IPS-11a (cell line): Measurements from ENCODE around the gene SPON1.
"Not testable (repeated sequence)": the region's sequence is repeated elsewhere in the genome, so short reads cannot be mapped to it uniquely, and the experiment has no call there.

Experiments used
- H3K4me3 ChIP-seq: one replicate; pipeline ENCODE4 v1.5.1; 2013; ENCODE audit warnings: low read depth, low read length, control low read depth

SPON1 gene

GRCh38 chr11:14029971-14030920 lies 67.7 kb downstream of the SPON1 start:
- no peak overlapping the region for H3K4me3 ChIP-seq

- H3K4me3 ChIP-seq, result not testable (repeated sequence)
Measured at GRCh38 chr11:14035526-14035925, 73.0 kb downstream of the SPON1 start.

- no peak overlapping the region for H3K4me3 ChIP-seq
Measured at GRCh38 chr11:14036469-14036868, 73.9 kb downstream of the SPON1 start.

GRCh38 chr11:14041040-14041439 lies 78.5 kb downstream of the SPON1 start:
- H3K4me3 ChIP-seq, result no peak overlapping the region

DNA sequence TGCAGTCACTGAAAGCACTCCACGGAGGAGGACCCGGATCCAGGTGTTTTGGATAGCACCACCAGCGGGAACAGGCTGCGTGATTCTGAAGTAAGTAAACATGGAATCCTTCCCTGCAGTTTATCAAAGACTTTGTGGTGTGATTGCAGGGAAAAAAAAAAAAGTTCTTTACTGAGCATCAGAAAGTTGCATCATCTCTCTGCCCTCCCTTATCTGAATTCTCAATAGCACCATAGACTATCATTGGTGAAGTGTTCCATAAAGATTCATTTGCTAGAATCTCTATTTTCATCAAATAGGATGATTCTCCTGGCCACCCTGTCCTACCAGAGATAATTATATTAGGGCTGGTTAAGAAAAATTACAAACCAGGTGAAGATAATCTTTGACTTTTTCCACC lies 79.0 kb downstream of the SPON1 start:
- H3K4me3 ChIP-seq, result no peak overlapping the region

DNA sequence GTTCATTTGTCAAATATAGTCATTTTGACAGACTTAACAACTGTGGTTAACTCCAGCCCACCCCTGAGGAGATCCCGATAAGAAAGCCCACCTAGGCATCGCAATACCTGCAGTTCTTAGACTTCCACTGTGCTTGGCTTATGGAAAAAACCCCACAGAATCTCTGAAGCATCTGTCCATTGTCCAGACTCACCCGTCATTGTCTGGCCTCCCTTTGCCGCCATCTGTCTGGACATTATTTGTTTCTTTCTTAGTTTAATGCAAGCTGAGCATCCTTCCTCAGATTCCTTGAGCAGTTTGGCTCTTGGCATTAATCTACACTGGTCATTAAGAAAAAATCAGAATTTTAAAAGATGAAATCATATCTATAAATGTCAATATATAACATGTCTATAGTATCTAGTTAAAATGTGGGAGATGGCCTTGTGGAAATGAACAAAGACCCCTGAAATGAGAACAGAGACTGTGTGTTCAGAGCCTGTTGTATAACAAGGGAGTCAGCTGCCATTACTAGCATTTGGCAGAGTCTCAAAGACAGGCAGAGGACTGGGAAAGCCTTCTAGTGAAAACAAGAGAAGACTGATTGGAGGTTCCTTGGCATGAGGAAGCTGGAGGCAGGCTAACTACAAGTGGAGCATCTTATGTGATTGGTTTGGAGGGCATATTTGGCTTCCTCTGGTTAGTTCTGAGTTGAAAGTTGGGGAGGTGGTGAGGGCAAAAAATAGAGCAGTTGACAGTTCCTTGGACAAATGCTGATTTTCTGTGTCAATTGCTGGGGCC lies 80.4 kb downstream of the SPON1 start:
- H3K4me3 ChIP-seq, result no peak overlapping the region

DNA sequence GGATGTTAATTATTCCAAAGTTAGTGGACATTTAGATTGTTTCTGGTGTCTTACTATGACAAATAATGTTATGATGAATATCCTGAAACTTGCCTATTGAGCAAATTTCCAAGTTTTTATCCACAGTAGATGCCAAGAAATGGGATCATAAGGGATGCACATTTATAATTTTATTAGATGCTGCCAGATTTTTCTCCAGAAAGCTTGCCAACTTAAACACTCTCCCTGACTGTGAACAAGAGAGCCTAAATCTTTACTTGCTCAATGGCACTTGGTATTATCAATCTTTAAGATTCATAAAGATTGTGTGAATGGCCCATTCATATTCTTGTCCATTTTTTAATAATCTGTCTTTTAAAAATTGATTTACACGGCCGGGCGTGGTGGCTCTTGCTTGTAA lies 82.4 kb downstream of the SPON1 start:
- no peak overlapping the region for H3K4me3 ChIP-seq

GRCh38 chr11:14045417-14045816 lies 82.9 kb downstream of the SPON1 start:
- H3K4me3 ChIP-seq, result no peak overlapping the region

DNA sequence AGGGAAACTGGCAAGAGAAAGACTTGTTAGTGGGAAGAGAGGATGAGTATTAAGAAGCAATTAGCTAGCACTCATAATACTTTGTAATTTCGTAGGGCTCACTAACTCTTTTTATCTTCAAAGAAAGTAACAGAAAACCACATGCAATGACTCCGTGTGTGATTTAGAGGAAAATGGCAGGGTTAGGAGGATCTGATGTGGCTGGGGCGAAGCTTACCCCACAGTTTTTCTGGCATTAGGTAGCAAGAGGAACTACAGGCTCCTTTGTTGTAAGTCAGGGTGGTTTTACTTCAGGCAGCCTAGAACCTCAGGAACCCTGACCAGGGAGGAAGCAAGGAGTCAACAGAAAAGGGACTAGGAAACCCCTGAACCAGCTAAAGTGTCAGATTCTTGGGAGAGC lies 89.7 kb downstream of the SPON1 start:
- no peak overlapping the region for H3K4me3 ChIP-seq

GRCh38 chr11:14054116-14055107 lies 91.9 kb downstream of the SPON1 start:
- H3K4me3 ChIP-seq, result no peak overlapping the region

DNA sequence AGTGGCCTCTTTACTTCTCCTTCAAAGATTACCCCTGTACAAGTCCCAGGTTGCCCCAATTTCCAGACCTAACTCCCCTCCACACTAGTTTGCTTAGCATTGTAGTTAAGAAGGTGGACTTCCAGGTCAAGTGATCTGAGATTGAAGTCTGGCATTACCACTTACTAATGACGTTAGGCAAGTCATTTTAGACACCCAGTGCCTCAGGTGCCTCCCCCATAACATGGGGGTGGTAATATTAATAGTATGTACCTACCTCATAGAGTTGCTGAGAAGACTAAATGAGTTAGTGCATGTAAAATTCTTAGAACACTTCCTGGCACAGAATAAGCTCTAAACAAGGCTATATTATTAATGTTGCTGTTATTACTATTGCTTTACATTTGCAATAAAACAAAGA lies 93.4 kb downstream of the SPON1 start:
- H3K4me3 ChIP-seq, result no peak overlapping the region

DNA sequence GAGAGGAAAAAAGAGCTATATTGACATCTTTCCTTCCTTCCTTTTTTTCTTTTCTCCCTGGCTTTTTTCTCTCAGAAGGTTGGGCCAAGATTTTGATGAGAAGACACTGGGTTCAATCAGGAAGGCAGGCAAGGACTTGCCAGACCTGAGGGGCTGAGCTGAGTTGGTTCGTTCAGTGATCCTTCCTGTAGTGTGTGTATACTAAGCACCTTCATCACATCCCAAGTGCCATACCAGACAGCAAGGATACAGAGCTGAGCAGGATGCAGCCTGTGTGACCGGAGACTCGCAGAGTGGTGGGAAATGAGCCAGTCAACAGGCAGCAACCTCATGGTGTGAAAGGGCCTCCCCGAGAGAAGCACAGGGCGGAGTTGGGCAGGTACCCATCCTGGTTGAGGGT lies 95.5 kb downstream of the SPON1 start:
- no peak overlapping the region for H3K4me3 ChIP-seq

- H3K4me3 ChIP-seq, result no peak overlapping the region
Measured at GRCh38 chr11:14059491-14059890, 97.0 kb downstream of the SPON1 start.

GRCh38 chr11:14061721-14062120 lies 99.2 kb downstream of the SPON1 start:
- no peak overlapping the region for H3K4me3 ChIP-seq

DNA sequence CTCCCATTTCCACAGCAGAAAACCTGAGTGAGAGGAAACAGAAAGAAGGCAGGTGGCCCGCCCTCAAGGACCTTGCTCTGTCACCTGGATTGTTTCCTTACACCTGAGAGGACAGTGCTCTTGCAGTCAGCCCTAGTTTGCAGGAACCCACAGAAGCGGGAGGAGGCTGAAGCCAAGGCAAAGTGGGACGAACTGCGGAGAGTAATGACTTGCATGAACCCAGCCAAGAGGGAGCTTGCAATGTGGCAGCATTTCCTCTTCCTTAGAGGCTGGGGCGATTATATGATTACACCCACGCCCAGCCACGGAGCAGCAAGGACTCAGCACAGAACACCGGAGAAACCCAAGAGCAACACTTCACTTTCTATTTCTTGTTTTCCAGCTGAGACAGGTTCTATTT lies 102.6 kb downstream of the SPON1 start:
- no peak overlapping the region for H3K4me3 ChIP-seq

- no peak overlapping the region for H3K4me3 ChIP-seq
Measured at GRCh38 chr11:14065681-14066080, 103.2 kb downstream of the SPON1 start.

DNA sequence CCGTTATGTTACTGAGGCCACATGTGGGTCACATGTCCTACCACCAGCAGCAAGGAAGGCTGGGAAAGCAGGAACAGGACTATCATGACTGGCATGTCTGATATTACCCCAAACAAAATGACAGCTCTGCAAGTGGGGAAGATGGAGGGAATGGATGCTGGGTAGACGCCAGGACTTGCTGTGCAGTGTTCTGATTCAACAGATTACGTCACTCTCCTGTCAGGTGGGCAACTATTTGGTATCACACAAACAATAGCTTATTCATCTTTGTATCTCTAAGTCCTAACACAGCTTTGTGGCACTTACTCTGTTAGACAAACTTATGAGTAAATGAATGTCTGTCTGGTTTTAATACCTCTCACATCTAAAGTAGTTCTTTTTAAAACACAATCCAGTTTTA lies 105.2 kb downstream of the SPON1 start:
- H3K4me3 ChIP-seq, result no peak overlapping the region

DNA sequence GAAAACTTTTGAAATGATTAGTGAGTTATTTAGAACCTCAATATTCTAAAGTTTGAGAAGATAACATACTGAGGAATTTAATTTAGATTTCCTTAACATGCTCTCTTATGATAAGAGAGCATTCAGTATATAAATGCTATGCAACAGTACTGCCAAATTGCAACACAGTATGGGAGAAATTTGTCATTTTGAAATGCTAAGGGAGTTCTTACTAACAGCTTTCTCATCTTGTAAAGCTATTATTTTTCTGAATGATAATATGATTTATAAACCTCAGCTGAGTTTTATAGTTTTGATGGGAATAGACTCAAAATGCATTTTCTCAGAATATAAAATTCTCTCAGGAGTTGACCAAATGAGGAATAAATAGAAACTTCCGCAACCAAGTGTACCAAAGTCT lies 108.4 kb downstream of the SPON1 start:
- no peak overlapping the region for H3K4me3 ChIP-seq

DNA sequence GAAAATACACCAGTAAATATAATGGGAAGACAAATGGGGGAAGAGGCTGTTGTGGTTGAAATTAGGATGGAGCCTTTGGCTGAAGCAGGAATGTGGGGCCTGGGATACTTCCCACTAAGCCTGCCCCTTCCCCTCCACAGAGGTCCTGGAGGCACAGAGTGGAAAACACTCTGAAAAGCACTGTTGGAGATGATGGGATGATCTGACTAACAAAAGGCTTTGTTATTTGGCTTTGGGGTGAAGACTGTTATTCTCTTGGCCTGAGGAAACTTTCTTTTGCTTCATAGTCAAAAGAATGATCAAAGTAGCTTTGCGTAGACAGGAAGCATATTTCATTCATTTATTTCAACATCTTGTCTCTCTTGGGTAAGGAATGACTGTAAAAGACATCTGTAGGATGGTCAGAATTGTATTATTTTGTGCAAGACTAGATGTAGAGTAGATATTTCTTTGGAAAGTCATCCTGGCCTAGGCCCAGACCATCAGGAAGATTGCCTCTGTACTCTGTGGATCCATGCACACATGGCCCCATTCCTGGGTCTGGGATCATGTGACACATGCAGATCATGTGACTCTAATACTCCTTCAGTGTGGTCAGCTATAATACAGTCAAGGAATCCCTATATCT lies 111.4 kb downstream of the SPON1 start:
- H3K4me3 ChIP-seq, result no peak overlapping the region
